GM12878 (cell line): Measurements from ENCODE around the gene WRAP73. TPM values are rescaled to one million over a fixed set of nuclear protein-coding genes. Genes with fewer than 3 reads are reported as not detected.

Experiments
- ATAC-seq: fragments of 200-7000 bp; cut with Tn5 transposase; 3 replicates; pipeline ENCODE4 v1.9.1; 2020; ENCODE audit warnings: mild to moderate bottlenecking, moderate library complexity
- BruUV-seq: library from RNA; stranded (reverse); fragments of 400-500 nt; replicated peaks from 2 replicates; lab custom pipeline; 2021; lab: Mats Ljungman, UMichigan
- CTCF ChIA-PET: fragments of 300-600 bp; sonication (Branson Sonifier 250); formaldehyde crosslinking; extraction: SDS; loops from one replicate; lab custom pipeline; 2021; ENCODE audit warnings: inconsistent platforms; lab: Yijun Ruan, JAX
- POLR2A ChIA-PET: fragments of 350-600 bp; formaldehyde crosslinking; extraction: SDS; loops from one replicate; lab custom pipeline; 2021; ENCODE audit warnings: inconsistent platforms; lab: Charles Lee
- RAD21 ChIA-PET: fragments of 300-600 bp; sonication (Branson Sonifier 250); formaldehyde crosslinking; loops from one replicate; lab custom pipeline; 2023; ENCODE audit warnings: antibody characterized with exemption; ENCODE audit not compliant: unreplicated experiment; lab: Charles Lee
- SMC1A ChIA-PET: fragments of 300-600 bp; sonication (Branson Sonifier 250); formaldehyde crosslinking; loops from one replicate; lab custom pipeline; 2023; ENCODE audit not compliant: unreplicated experiment, uncharacterized antibody; lab: Charles Lee
- DNase-seq: peaks from one replicate; pipeline ENCODE4 v3.0.0-alpha.2; 2011; ENCODE audit warnings: low read depth, low spot score
- FAIRE-seq: peaks from 3 replicates; lab custom pipeline; 2011; peaks lifted over from hg19 to GRCh38; lab: Jason Lieb, UNC
- H2AFZ ChIP-seq: 2 replicates; pipeline ENCODE4 v1.6.0; 2011; ENCODE audit warnings: low read depth, low read length, control low read depth; ENCODE audit not compliant: control insufficient read depth
- H3K27ac ChIP-seq: 2 replicates; pipeline ENCODE4 v1.5.1; 2011; ENCODE audit warnings: control low read depth; ENCODE audit not compliant: control insufficient read depth, insufficient read depth
- H3K27me3 ChIP-seq, 2 experiments: replicated peaks in 1 of 2; 2 replicates each; pipeline versions ENCODE4 v1.6.0 to v1.6.1; 2011; ENCODE audit warnings: low read length in 1 of 2; ENCODE audit not compliant: control insufficient read depth in 2 of 2, insufficient read depth in 2 of 2
- H3K36me3 ChIP-seq, 2 experiments: 2 replicates each; pipeline ENCODE4 v1.5.1; 2011; ENCODE audit warnings: low read length in 1 of 2; ENCODE audit not compliant: control insufficient read depth in 2 of 2, insufficient read depth in 2 of 2
- H3K4me1 ChIP-seq: 2 replicates; pipeline ENCODE4 v1.6.1; 2011; ENCODE audit warnings: mild to moderate bottlenecking, low read length, moderate library complexity, mixed read lengths; ENCODE audit not compliant: control insufficient read depth, insufficient read depth
- H3K4me2 ChIP-seq: 2 replicates; pipeline ENCODE4 v1.6.0; 2011; ENCODE audit warnings: control low read depth; ENCODE audit not compliant: control insufficient read depth, insufficient read depth
- H3K4me3 ChIP-seq: fragments of 200-600 bp; sonication (generic); 2 replicates; pipeline ENCODE4 v1.5.1; 2016
- H3K79me2 ChIP-seq: 2 replicates; pipeline ENCODE4 v1.6.0; 2011; ENCODE audit warnings: low read length; ENCODE audit not compliant: control insufficient read depth, insufficient read depth
- H3K9ac ChIP-seq: 2 replicates; pipeline ENCODE4 v1.8.0; 2011; ENCODE audit warnings: low read length, control low read depth, mixed read lengths; ENCODE audit not compliant: control insufficient read depth, insufficient read depth
- H3K9me3 ChIP-seq: replicated peaks from 3 replicates; pipeline ENCODE4 v1.5.1; 2011; ENCODE audit warnings: mild to moderate bottlenecking, low read length; ENCODE audit not compliant: control insufficient read depth, insufficient read depth
- H4K20me1 ChIP-seq: 2 replicates; pipeline ENCODE4 v1.6.0; 2011; ENCODE audit not compliant: control insufficient read depth, insufficient read depth
- BMI1 ChIP-seq: fragments of 450-650 bp; IDR thresholded peaks from 2 replicates; pipeline ENCODE4 v1.6.1; 2016; ENCODE audit warnings: mild to moderate bottlenecking, moderate library complexity, borderline replicate concordance
- EP300 ChIP-seq, 2 experiments: fragments of 150-350 bp in 1 of 2; IDR thresholded peaks; 2 replicates each; pipeline ENCODE4 v1.6.1; 2011 to 2012; ENCODE audit warnings: low read depth in 2 of 2, low read length in 2 of 2, borderline replicate concordance in 1 of 2, improper control_type of control experiment in 1 of 2, inconsistent platforms in 1 of 2; ENCODE audit not compliant: control insufficient read depth in 1 of 2
- HDAC6 ChIP-seq: fragments of 200-600 bp; sonication (generic); IDR thresholded peaks from one replicate; pipeline ENCODE4 v1.8.0; 2017; ENCODE audit warnings: antibody characterized with exemption; ENCODE audit not compliant: unreplicated experiment
- MAX ChIP-seq: IDR thresholded peaks from 2 replicates; pipeline ENCODE4 v1.6.1; 2012; ENCODE audit warnings: low read depth, low read length, improper control_type of control experiment
- NR2C2 ChIP-seq: IDR thresholded peaks from 2 replicates; pipeline ENCODE4 v1.6.1; 2011; ENCODE audit warnings: borderline replicate concordance, low read depth; ENCODE audit not compliant: control insufficient read depth, insufficient read length
- POU2F2 ChIP-seq: IDR thresholded peaks from 3 replicates; pipeline ENCODE4 v1.6.1; 2011; ENCODE audit warnings: low read depth, mild to moderate bottlenecking, low read length, borderline replicate concordance
- RUNX3 ChIP-seq: IDR thresholded peaks from 2 replicates; pipeline ENCODE4 v1.6.1; 2012; ENCODE audit warnings: low read length, inconsistent platforms
- SUPT20H ChIP-seq: IDR thresholded peaks from 2 replicates; pipeline ENCODE4 v1.6.1; 2011; ENCODE audit warnings: low read depth, mild to moderate bottlenecking, low read length, moderate library complexity, borderline replicate concordance; ENCODE audit not compliant: control insufficient read depth
- TBL1XR1 ChIP-seq: IDR thresholded peaks from 2 replicates; pipeline ENCODE4 v1.6.1; 2012; ENCODE audit warnings: low read depth, low read length, improper control_type of control experiment
- YBX1 ChIP-seq: fragments of 450-650 bp; IDR thresholded peaks from 2 replicates; pipeline ENCODE4 v1.6.1; 2016; ENCODE audit warnings: antibody characterized with exemption
- ZNF24 ChIP-seq: fragments of 450-650 bp; IDR thresholded peaks from 2 replicates; pipeline ENCODE4 v1.6.1; 2017; ENCODE audit warnings: antibody characterized with exemption, mild to moderate bottlenecking
- ZNF274 ChIP-seq: IDR thresholded peaks from one replicate; pipeline ENCODE4 v1.8.0; 2011; ENCODE audit not compliant: insufficient read length, insufficient read depth
- WGBS: methylation state at CpG from one replicate; pipeline ENCODE4 v1.1.6; 2016; ENCODE audit warnings: low lambda C conversion rate; ENCODE audit not compliant: insufficient replicate concordance, insufficient coverage; ENCODE audit errors: missing lambda C conversion rate; 5-methylcytosine and 5-hydroxymethylcytosine counted together
- in situ Hi-C: fragments of 300-500 bp; cut with MboI; formaldehyde crosslinking; loops from 9 replicates; pipeline ENCODE4 v1.14.3; 2018; ENCODE audit warnings: mixed read lengths
- intact Hi-C: fragments of 100-400 bp; cut with micrococcal nuclease; formaldehyde crosslinking; loops from one replicate; pipeline ENCODE4 v1.14.2; 2022; ENCODE audit not compliant: unreplicated experiment
- polyA plus RNA-seq, 11 experiments: library from polyadenylated mRNA; depleted of rRNA in 4 of 11; unstranded in 6 of 11; stranded (reverse) in 5 of 11; fragments of >200 nt; fragmentation: Nextera tagmentation in 4 of 11; fragmentation: Illumina TruSeq in 1 of 11; extraction: Ambion mirVana in 4 of 11; extraction: Trizol in 1 of 11; gene quantifications; 1 replicate in 1 of 11; 2 replicates in 10 of 11; pipeline versions ENCODE4 v1.2.1 to v1.2.3, GENCODE V29; 2011 to 2016; ENCODE audit warnings: inconsistent platforms in 2 of 11, missing spikeins in 2 of 11, low read depth in 1 of 11
- total RNA-seq, 4 experiments: library from RNA; depleted of rRNA in 3 of 4; stranded (reverse); fragments of >200 nt in 3 of 4; fragmentation: Illumina TruSeq in 1 of 4; extraction: Trizol in 1 of 4; gene quantifications; 2 replicates each; pipeline versions ENCODE4 v1.2.1 to v1.2.3, GENCODE V29; 2013 to 2021
- TF ChIP-seq, protein P1 (sequence below), 3 experiments: IDR thresholded peaks in 2 of 3; conservative IDR thresholded peaks in 1 of 3; 2 replicates each; pipeline ENCODE4 v1.5.1; 2011; ENCODE audit warnings: low read depth in 3 of 3, low read length in 3 of 3, mild to moderate bottlenecking in 3 of 3, control low read depth in 2 of 3, moderate library complexity in 2 of 3, inconsistent platforms in 1 of 3, mixed read lengths in 1 of 3; ENCODE audit not compliant: control insufficient read depth in 2 of 3, insufficient read depth in 1 of 3; ENCODE audit errors: extremely low read depth in 1 of 3
- TF ChIP-seq, protein P2 (sequence below): fragments of 450-650 bp; IDR thresholded peaks from 2 replicates; pipeline ENCODE4 v1.6.1; 2016; ENCODE audit warnings: mild to moderate bottlenecking, moderate library complexity, borderline replicate concordance

The WRAP73 gene
- total and polyA plus RNA-seq, 10 of the 15 experiments (the other 5 are each of a cell fraction or from before 2014, with no cell fraction given): 3.2 to 65.8 (median 48.0) TPM

DNA sequence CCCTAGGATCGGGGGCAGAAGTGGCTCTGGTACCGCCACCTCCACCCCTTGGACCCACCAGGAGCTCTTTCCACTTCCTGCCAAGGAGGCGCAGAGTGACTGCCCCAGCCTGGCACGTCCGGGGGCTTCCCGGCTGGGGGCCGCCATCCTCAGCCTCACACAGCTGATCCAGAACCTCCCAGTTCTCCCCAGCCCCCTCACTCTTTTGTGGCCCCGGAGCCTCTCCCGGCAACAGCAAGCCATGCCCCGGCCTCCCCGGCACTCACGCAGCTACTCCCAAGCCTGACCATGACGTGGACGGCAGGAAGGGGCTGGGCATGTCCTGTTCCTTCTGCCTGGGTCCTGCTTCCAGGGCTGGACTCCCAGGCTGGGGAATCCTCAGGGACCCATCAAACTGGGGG, 19.5 kb upstream of the WRAP73 start:
- Histone ChIP-seq H3K9me3 (no peaks in the 10 kb centered on the region), H3K4me1 (peaks cover 72% of the 10 kb centered on the region), H4K20me1 (no peaks in the 10 kb centered on the region), H3K27me3 (no peaks in the 10 kb centered on the region), H3K27ac (no peak overlapping the region), H2AFZ (no peak overlapping the region), H3K4me3 (no peak overlapping the region), H3K36me3 (peaks cover 0 to 12% of the 10 kb centered on the region in 2 experiments; a peak in 2 of 4 replicates), H3K9ac (no peak overlapping the region), H3K4me2 (no peak overlapping the region), H3K79me2 (peaks cover 81% of the 10 kb centered on the region)
- ChIA-PET RAD21 (interaction anchor here (5.4 kb wide), 1 partner anchor 13 kb away, joined by 42 read pairs; no protein-coding TSS in a partner anchor), POLR2A (interaction anchor here (1.1 to 5.9 kb wide), 2 partner anchors 8 to 16 kb away, joined by 3 to 184 read pairs; partner anchors contain the start of genes TP73 and WRAP73), SMC1A (no interaction called here), CTCF (no interaction called here)
- no TSS peak for BruUV-seq
- FAIRE-seq (no peak), DNase-seq (no peak), ATAC-seq (no peak)
- WGBS: 91% methylated on average over 12 of the region's 14 CpGs
- no peak for TF ChIP-seq HDAC6
- no peak for TF ChIP-seq TBL1XR1
- TF ChIP-seq RUNX3: no peak
- no peak for TF ChIP-seq YBX1
- no peak for TF ChIP-seq NR2C2
- TF ChIP-seq, protein P1, sequence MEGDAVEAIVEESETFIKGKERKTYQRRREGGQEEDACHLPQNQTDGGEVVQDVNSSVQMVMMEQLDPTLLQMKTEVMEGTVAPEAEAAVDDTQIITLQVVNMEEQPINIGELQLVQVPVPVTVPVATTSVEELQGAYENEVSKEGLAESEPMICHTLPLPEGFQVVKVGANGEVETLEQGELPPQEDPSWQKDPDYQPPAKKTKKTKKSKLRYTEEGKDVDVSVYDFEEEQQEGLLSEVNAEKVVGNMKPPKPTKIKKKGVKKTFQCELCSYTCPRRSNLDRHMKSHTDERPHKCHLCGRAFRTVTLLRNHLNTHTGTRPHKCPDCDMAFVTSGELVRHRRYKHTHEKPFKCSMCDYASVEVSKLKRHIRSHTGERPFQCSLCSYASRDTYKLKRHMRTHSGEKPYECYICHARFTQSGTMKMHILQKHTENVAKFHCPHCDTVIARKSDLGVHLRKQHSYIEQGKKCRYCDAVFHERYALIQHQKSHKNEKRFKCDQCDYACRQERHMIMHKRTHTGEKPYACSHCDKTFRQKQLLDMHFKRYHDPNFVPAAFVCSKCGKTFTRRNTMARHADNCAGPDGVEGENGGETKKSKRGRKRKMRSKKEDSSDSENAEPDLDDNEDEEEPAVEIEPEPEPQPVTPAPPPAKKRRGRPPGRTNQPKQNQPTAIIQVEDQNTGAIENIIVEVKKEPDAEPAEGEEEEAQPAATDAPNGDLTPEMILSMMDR (IDR thresholded peaks at IDR 0.05 in 2 of 3, conservative IDR thresholded peaks at IDR 0.05 in 1 of 3; ENCODE audit: control insufficient read depth in 2 of 3, extremely low read depth in 1 of 3, insufficient read depth in 1 of 3, low read depth in 3 of 3, low read length in 3 of 3): no peak
- TF ChIP-seq EP300 (IDR thresholded peaks at IDR 0.05; ENCODE audit: borderline replicate concordance in 1 of 2, control insufficient read depth in 1 of 2, low read depth in 2 of 2, low read length in 2 of 2): no peak
- TF ChIP-seq BMI1: no peak
- no peak for TF ChIP-seq ZNF24
- TF ChIP-seq, protein P2, sequence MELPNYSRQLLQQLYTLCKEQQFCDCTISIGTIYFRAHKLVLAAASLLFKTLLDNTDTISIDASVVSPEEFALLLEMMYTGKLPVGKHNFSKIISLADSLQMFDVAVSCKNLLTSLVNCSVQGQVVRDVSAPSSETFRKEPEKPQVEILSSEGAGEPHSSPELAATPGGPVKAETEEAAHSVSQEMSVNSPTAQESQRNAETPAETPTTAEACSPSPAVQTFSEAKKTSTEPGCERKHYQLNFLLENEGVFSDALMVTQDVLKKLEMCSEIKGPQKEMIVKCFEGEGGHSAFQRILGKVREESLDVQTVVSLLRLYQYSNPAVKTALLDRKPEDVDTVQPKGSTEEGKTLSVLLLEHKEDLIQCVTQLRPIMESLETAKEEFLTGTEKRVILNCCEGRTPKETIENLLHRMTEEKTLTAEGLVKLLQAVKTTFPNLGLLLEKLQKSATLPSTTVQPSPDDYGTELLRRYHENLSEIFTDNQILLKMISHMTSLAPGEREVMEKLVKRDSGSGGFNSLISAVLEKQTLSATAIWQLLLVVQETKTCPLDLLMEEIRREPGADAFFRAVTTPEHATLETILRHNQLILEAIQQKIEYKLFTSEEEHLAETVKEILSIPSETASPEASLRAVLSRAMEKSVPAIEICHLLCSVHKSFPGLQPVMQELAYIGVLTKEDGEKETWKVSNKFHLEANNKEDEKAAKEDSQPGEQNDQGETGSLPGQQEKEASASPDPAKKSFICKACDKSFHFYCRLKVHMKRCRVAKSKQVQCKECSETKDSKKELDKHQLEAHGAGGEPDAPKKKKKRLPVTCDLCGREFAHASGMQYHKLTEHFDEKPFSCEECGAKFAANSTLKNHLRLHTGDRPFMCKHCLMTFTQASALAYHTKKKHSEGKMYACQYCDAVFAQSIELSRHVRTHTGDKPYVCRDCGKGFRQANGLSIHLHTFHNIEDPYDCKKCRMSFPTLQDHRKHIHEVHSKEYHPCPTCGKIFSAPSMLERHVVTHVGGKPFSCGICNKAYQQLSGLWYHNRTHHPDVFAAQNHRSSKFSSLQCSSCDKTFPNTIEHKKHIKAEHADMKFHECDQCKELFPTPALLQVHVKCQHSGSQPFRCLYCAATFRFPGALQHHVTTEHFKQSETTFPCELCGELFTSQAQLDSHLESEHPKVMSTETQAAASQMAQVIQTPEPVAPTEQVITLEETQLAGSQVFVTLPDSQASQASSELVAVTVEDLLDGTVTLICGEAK: no peak
- TF ChIP-seq SUPT20H: no peak
- no peak for TF ChIP-seq MAX
- TF ChIP-seq ZNF274: no peak
- TF ChIP-seq POU2F2: no peak
- in situ Hi-C loops: no loop called here
- intact Hi-C loops: loop anchor here (5.0 kb wide), 1 partner anchor 53 kb away; no protein-coding TSS in a partner anchor
